GM12892 (cell line): ENCODE data around the gene CHSY1.

Experiments used
- POLR2A ChIP-seq: IDR thresholded peaks from 2 replicates; pipeline ENCODE4 v1.6.1; 2011; ENCODE audit warnings: low read depth, low read length, control low read depth
- POLR2AphosphoS5 ChIP-seq: IDR thresholded peaks from 2 replicates; pipeline ENCODE4 v1.6.1; 2011; ENCODE audit warnings: low read depth, low read length, control low read depth
- TAF1 ChIP-seq: IDR thresholded peaks from 2 replicates; pipeline ENCODE4 v1.6.1; 2011; ENCODE audit warnings: low read depth, mild to moderate bottlenecking, control low read depth, low read length, borderline replicate concordance

- TF ChIP-seq TAF1 (no peak), POLR2AphosphoS5 (no peak), POLR2A (no peak)
These were observed 14.9 kb upstream of the CHSY1 start for GRCh38 chr15:101266787-101267186.
